GM12878 (cell line): ENCODE data around the gene FBXO4. TPM values are rescaled to one million over a fixed set of nuclear protein-coding genes. Genes with fewer than 3 reads are reported as not detected.

ENCODE experiments used
- ATAC-seq: fragments of 200-7000 bp; cut with Tn5 transposase; 3 replicates; pipeline ENCODE4 v1.9.1; 2020; ENCODE audit warnings: mild to moderate bottlenecking, moderate library complexity
- BruUV-seq: library from RNA; stranded (reverse); fragments of 400-500 nt; replicated peaks from 2 replicates; lab custom pipeline; 2021; lab: Mats Ljungman, UMichigan
- CTCF ChIA-PET: fragments of 300-600 bp; sonication (Branson Sonifier 250); formaldehyde crosslinking; extraction: SDS; loops from one replicate; lab custom pipeline; 2021; ENCODE audit warnings: inconsistent platforms; lab: Yijun Ruan, JAX
- POLR2A ChIA-PET: fragments of 350-600 bp; formaldehyde crosslinking; extraction: SDS; loops from one replicate; lab custom pipeline; 2021; ENCODE audit warnings: inconsistent platforms; lab: Charles Lee
- RAD21 ChIA-PET: fragments of 300-600 bp; sonication (Branson Sonifier 250); formaldehyde crosslinking; loops from one replicate; lab custom pipeline; 2023; ENCODE audit warnings: antibody characterized with exemption; ENCODE audit not compliant: unreplicated experiment; lab: Charles Lee
- SMC1A ChIA-PET: fragments of 300-600 bp; sonication (Branson Sonifier 250); formaldehyde crosslinking; loops from one replicate; lab custom pipeline; 2023; ENCODE audit not compliant: unreplicated experiment, uncharacterized antibody; lab: Charles Lee
- DNase-seq: peaks from one replicate; pipeline ENCODE4 v3.0.0-alpha.2; 2011; ENCODE audit warnings: low read depth, low spot score
- FAIRE-seq: peaks from 3 replicates; lab custom pipeline; 2011; peaks lifted over from hg19 to GRCh38; lab: Jason Lieb, UNC
- H2AFZ ChIP-seq: 2 replicates; pipeline ENCODE4 v1.6.0; 2011; ENCODE audit warnings: low read depth, low read length, control low read depth; ENCODE audit not compliant: control insufficient read depth
- H3K27ac ChIP-seq: 2 replicates; pipeline ENCODE4 v1.5.1; 2011; ENCODE audit warnings: control low read depth; ENCODE audit not compliant: control insufficient read depth, insufficient read depth
- H3K27me3 ChIP-seq, 2 experiments: replicated peaks in 1 of 2; 2 replicates each; pipeline versions ENCODE4 v1.6.0 to v1.6.1; 2011; ENCODE audit warnings: low read length in 1 of 2; ENCODE audit not compliant: control insufficient read depth in 2 of 2, insufficient read depth in 2 of 2
- H3K36me3 ChIP-seq, 2 experiments: 2 replicates each; pipeline ENCODE4 v1.5.1; 2011; ENCODE audit warnings: low read length in 1 of 2; ENCODE audit not compliant: control insufficient read depth in 2 of 2, insufficient read depth in 2 of 2
- H3K4me1 ChIP-seq: 2 replicates; pipeline ENCODE4 v1.6.1; 2011; ENCODE audit warnings: mild to moderate bottlenecking, low read length, moderate library complexity, mixed read lengths; ENCODE audit not compliant: control insufficient read depth, insufficient read depth
- H3K4me2 ChIP-seq: 2 replicates; pipeline ENCODE4 v1.6.0; 2011; ENCODE audit warnings: control low read depth; ENCODE audit not compliant: control insufficient read depth, insufficient read depth
- H3K4me3 ChIP-seq: fragments of 200-600 bp; sonication (generic); 2 replicates; pipeline ENCODE4 v1.5.1; 2016
- H3K79me2 ChIP-seq: 2 replicates; pipeline ENCODE4 v1.6.0; 2011; ENCODE audit warnings: low read length; ENCODE audit not compliant: control insufficient read depth, insufficient read depth
- H3K9ac ChIP-seq: 2 replicates; pipeline ENCODE4 v1.8.0; 2011; ENCODE audit warnings: low read length, control low read depth, mixed read lengths; ENCODE audit not compliant: control insufficient read depth, insufficient read depth
- H3K9me3 ChIP-seq: replicated peaks from 3 replicates; pipeline ENCODE4 v1.5.1; 2011; ENCODE audit warnings: mild to moderate bottlenecking, low read length; ENCODE audit not compliant: control insufficient read depth, insufficient read depth
- H4K20me1 ChIP-seq: 2 replicates; pipeline ENCODE4 v1.6.0; 2011; ENCODE audit not compliant: control insufficient read depth, insufficient read depth
- CREM ChIP-seq: IDR thresholded peaks from 2 replicates; pipeline ENCODE4 v1.6.1; 2014; ENCODE audit warnings: antibody characterized with exemption, low read depth
- CTCF ChIP-seq, 3 experiments: IDR thresholded peaks in 2 of 3; conservative IDR thresholded peaks in 1 of 3; 2 replicates each; pipeline ENCODE4 v1.5.1; 2011; ENCODE audit warnings: low read depth in 3 of 3, low read length in 3 of 3, mild to moderate bottlenecking in 3 of 3, control low read depth in 2 of 3, moderate library complexity in 2 of 3, inconsistent platforms in 1 of 3, mixed read lengths in 1 of 3; ENCODE audit not compliant: control insufficient read depth in 2 of 3, insufficient read depth in 1 of 3; ENCODE audit errors: extremely low read depth in 1 of 3
- DPF2 ChIP-seq: fragments of 450-650 bp; IDR thresholded peaks from 2 replicates; pipeline ENCODE4 v1.6.1; 2017; ENCODE audit warnings: mild to moderate bottlenecking
- EP300 ChIP-seq, 2 experiments: fragments of 150-350 bp in 1 of 2; IDR thresholded peaks; 2 replicates each; pipeline ENCODE4 v1.6.1; 2011 to 2012; ENCODE audit warnings: low read depth in 2 of 2, low read length in 2 of 2, borderline replicate concordance in 1 of 2, improper control_type of control experiment in 1 of 2, inconsistent platforms in 1 of 2; ENCODE audit not compliant: control insufficient read depth in 1 of 2
- IKZF2 ChIP-seq, 2 experiments: fragments of 450-650 bp; IDR thresholded peaks; 2 replicates each; pipeline ENCODE4 v1.6.1; 2017; ENCODE audit warnings: mild to moderate bottlenecking in 2 of 2, moderate library complexity in 2 of 2
- KDM1A ChIP-seq: fragments of 200-600 bp; sonication (generic); IDR thresholded peaks from 2 replicates; pipeline ENCODE4 v1.6.1; 2016; ENCODE audit warnings: borderline replicate concordance
- MTA2 ChIP-seq: fragments of 450-650 bp; IDR thresholded peaks from 2 replicates; pipeline ENCODE4 v1.6.1; 2016; ENCODE audit warnings: low read depth, mild to moderate bottlenecking, moderate library complexity
- NFIC ChIP-seq: IDR thresholded peaks from 2 replicates; pipeline ENCODE4 v1.6.1; 2012; ENCODE audit warnings: low read depth, mild to moderate bottlenecking, inconsistent platforms, low read length, moderate library complexity
- RBBP5 ChIP-seq: fragments of 200-600 bp; sonication (generic); conservative IDR thresholded peaks from 2 replicates; pipeline ENCODE4 v1.6.1; 2016
- RELB ChIP-seq: fragments of 450-650 bp; IDR thresholded peaks from 2 replicates; pipeline ENCODE4 v1.6.1; 2017; ENCODE audit warnings: low read depth, mild to moderate bottlenecking, moderate library complexity
- SIN3A ChIP-seq: IDR thresholded peaks from 2 replicates; pipeline ENCODE4 v1.6.1; 2012; ENCODE audit warnings: low read depth, low read length, improper control_type of control experiment
- SPI1 ChIP-seq: IDR thresholded peaks from 2 replicates; pipeline ENCODE4 v1.6.1; 2011; ENCODE audit warnings: low read depth, mild to moderate bottlenecking, low read length, moderate library complexity, borderline replicate concordance; ENCODE audit not compliant: insufficient read depth
- SRF ChIP-seq, 2 experiments: IDR thresholded peaks; 2 replicates each; pipeline ENCODE4 v1.6.1; 2011; ENCODE audit warnings: low read depth in 2 of 2, low read length in 2 of 2, mild to moderate bottlenecking in 1 of 2, moderate library complexity in 1 of 2
- STAT3 ChIP-seq: IDR thresholded peaks from 2 replicates; pipeline ENCODE4 v1.6.1; 2011; ENCODE audit warnings: low read depth, low read length, improper control_type of control experiment
- ZBED1 ChIP-seq: IDR thresholded peaks from 2 replicates; pipeline ENCODE4 v1.6.1; 2016; ENCODE audit warnings: borderline replicate concordance
- WGBS: methylation state at CpG from one replicate; pipeline ENCODE4 v1.1.6; 2016; ENCODE audit warnings: low lambda C conversion rate; ENCODE audit not compliant: insufficient replicate concordance, insufficient coverage; ENCODE audit errors: missing lambda C conversion rate; 5-methylcytosine and 5-hydroxymethylcytosine counted together
- in situ Hi-C: fragments of 300-500 bp; cut with MboI; formaldehyde crosslinking; loops from 9 replicates; pipeline ENCODE4 v1.14.3; 2018; ENCODE audit warnings: mixed read lengths
- intact Hi-C: fragments of 100-400 bp; cut with micrococcal nuclease; formaldehyde crosslinking; loops from one replicate; pipeline ENCODE4 v1.14.2; 2022; ENCODE audit not compliant: unreplicated experiment
- polyA plus RNA-seq, 11 experiments: library from polyadenylated mRNA; depleted of rRNA in 4 of 11; unstranded in 6 of 11; stranded (reverse) in 5 of 11; fragments of >200 nt; fragmentation: Nextera tagmentation in 4 of 11; fragmentation: Illumina TruSeq in 1 of 11; extraction: Ambion mirVana in 4 of 11; extraction: Trizol in 1 of 11; gene quantifications; 1 replicate in 1 of 11; 2 replicates in 10 of 11; pipeline versions ENCODE4 v1.2.1 to v1.2.3, GENCODE V29; 2011 to 2016; ENCODE audit warnings: inconsistent platforms in 2 of 11, missing spikeins in 2 of 11, low read depth in 1 of 11
- total RNA-seq, 4 experiments: library from RNA; depleted of rRNA in 3 of 4; stranded (reverse); fragments of >200 nt in 3 of 4; fragmentation: Illumina TruSeq in 1 of 4; extraction: Trizol in 1 of 4; gene quantifications; 2 replicates each; pipeline versions ENCODE4 v1.2.1 to v1.2.3, GENCODE V29; 2013 to 2021

FBXO4 gene
- total and polyA plus RNA-seq, 10 of the 15 experiments (the other 5 are each of a cell fraction or from before 2014, with no cell fraction given), result 7.2 to 30.5 (median 19.6) TPM

- peak in 1 of 2 experiments; percentile 52; a peak in 1 of 4 replicates for TF ChIP-seq EP300 (IDR thresholded peaks at IDR 0.05; ENCODE audit: borderline replicate concordance in 1 of 2, control insufficient read depth in 1 of 2, low read depth in 2 of 2, low read length in 2 of 2)
- TF ChIP-seq SIN3A, result no peak
- no peak for TF ChIP-seq CTCF (IDR thresholded peaks at IDR 0.05 in 2 of 3, conservative IDR thresholded peaks at IDR 0.05 in 1 of 3; ENCODE audit: control insufficient read depth in 2 of 3, extremely low read depth in 1 of 3, insufficient read depth in 1 of 3, low read depth in 3 of 3, low read length in 3 of 3)
- TF ChIP-seq SRF (IDR thresholded peaks at IDR 0.05; ENCODE audit: low read depth in 2 of 2, low read length in 2 of 2), result no peak
- TF ChIP-seq STAT3, result no peak
- TF ChIP-seq DPF2, result peak; percentile 47; the same call in 1 of the 2 replicates
- no peak for TF ChIP-seq RBBP5
These were observed 7.0 kb upstream of the FBXO4 start (continued) for GRCh38 chr5:41918105-41918504.

GRCh38 chr5:41921166-41921565 lies 3.9 kb upstream of the FBXO4 start:
- Histone ChIP-seq H3K79me2 (peaks cover 4% of the 10 kb centered on the region), H3K9me3 (no peaks in the 10 kb centered on the region), H3K4me3 (no peak overlapping the region), H3K36me3 (peaks cover 0 to 3% of the 10 kb centered on the region in 2 experiments; a peak in 2 of 4 replicates), H2AFZ (no peak overlapping the region), H3K4me1 (peaks cover 27% of the 10 kb centered on the region), H3K4me2 (peak overlapping the region; percentile 49; the same call in 1 of the 2 replicates), H3K27me3 (no peaks in the 10 kb centered on the region), H3K27ac (peak overlapping the region; percentile 26; the same call in 1 of the 2 replicates), H4K20me1 (no peaks in the 10 kb centered on the region), H3K9ac (no peak overlapping the region)
- DNase-seq (no peak), ATAC-seq (peak; percentile 4; the same call in 2 of the 3 replicates), FAIRE-seq (no peak)
- BruUV-seq, result no TSS peak
- in situ Hi-C loops, result loop anchor here (25.0 kb wide), 1 partner anchor 1691 kb away; the partner anchor contains the start of gene NNT
- CTCF ChIA-PET, result interaction anchor here (0.8 to 1.5 kb wide), 3 partner anchors 9 to 17 kb away, joined by 3 to 4 read pairs (median 3); partner anchors contain the start of gene RIMOC1
- 100% methylated on average over 1 of the region's 1 CpG for WGBS
- intact Hi-C loops, result loop anchor here (10.0 kb wide), 1 partner anchor 1684 kb away; the partner anchor contains the start of gene NNT
- RAD21 ChIA-PET, result interaction anchor here (1.0 to 1.5 kb wide), 3 partner anchors 13 to 887 kb away, joined by 3 to 7 read pairs (median 3); no protein-coding TSS in a partner anchor
- SMC1A ChIA-PET, result interaction anchor here (0.7 to 1.9 kb wide), 5 partner anchors 17 to 136 kb away, joined by 3 to 8 read pairs (median 3); partner anchors contain the start of gene RIMOC1
- POLR2A ChIA-PET, result interaction anchor here (1.2 to 2.0 kb wide), 2 partner anchors 17 to 44 kb away, joined by 3 to 11 read pairs; partner anchors contain the start of gene RIMOC1
- TF ChIP-seq IKZF2 (IDR thresholded peaks at IDR 0.05) (peak; percentile 60 to 62; a peak in 3 of 4 replicates), CREM (no peak), RELB (peak; percentile 42; the same call in 1 of the 2 replicates), EP300 (IDR thresholded peaks at IDR 0.05; ENCODE audit: borderline replicate concordance in 1 of 2, control insufficient read depth in 1 of 2, low read depth in 2 of 2, low read length in 2 of 2) (peak in 1 of 2 experiments; percentile 46; a peak in 1 of 4 replicates), NFIC (peak; percentile 40; the same call in 1 of the 2 replicates), SPI1 (peak; percentile 39; the same call in 1 of the 2 replicates), ZBED1 (no peak), MTA2 (peak; percentile 65), KDM1A (no peak)
